Neural cell (in vitro differentiated cells): ENCODE measurements around the gene ARHGEF19.

Experiments
- EP300 ChIP-seq: fragments of 450-650 bp; conservative IDR thresholded peaks from 2 replicates; pipeline ENCODE4 v1.6.1; 2014; ENCODE audit warnings: antibody characterized with exemption, mild to moderate bottlenecking, moderate library complexity; ENCODE audit not compliant: poor library complexity, severe bottlenecking
- EZH2 ChIP-seq: fragments of 200-600, 300-800 bp; shearing (Covaris generic), sonication (generic); IDR thresholded peaks from 2 replicates; pipeline ENCODE4 v1.6.1; 2014; ENCODE audit warnings: antibody characterized with exemption, low read length, borderline replicate concordance, mild to moderate bottlenecking; ENCODE audit not compliant: insufficient read depth, poor library complexity, severe bottlenecking
- POLR2AphosphoS5 ChIP-seq: IDR thresholded peaks from 2 replicates; pipeline ENCODE4 v1.6.1; 2012
- RAD21 ChIP-seq: fragments of 450-650 bp; conservative IDR thresholded peaks from 2 replicates; pipeline ENCODE4 v1.6.1; 2014; ENCODE audit warnings: antibody characterized with exemption, mild to moderate bottlenecking, moderate library complexity
- SMC3 ChIP-seq: fragments of 450-650 bp; conservative IDR thresholded peaks from 2 replicates; pipeline ENCODE4 v1.6.1; 2014; ENCODE audit warnings: antibody characterized with exemption, mild to moderate bottlenecking, moderate library complexity; ENCODE audit not compliant: poor library complexity
- TAF1 ChIP-seq: IDR thresholded peaks from 2 replicates; pipeline ENCODE4 v1.6.1; 2012; ENCODE audit warnings: low read depth
- TF ChIP-seq, protein P1 (sequence below): fragments of 450-650 bp; IDR thresholded peaks from 2 replicates; pipeline ENCODE4 v1.5.1; 2014; ENCODE audit warnings: antibody characterized with exemption, mild to moderate bottlenecking, moderate library complexity; ENCODE audit not compliant: poor library complexity, severe bottlenecking
- TF ChIP-seq, protein P2 (sequence below): IDR thresholded peaks from 2 replicates; pipeline ENCODE4 v1.6.1; 2012; ENCODE audit warnings: borderline replicate concordance

GRCh38 chr1:16180291-16180824 lies 32.1 kb downstream of the ARHGEF19 start:
- TF ChIP-seq EZH2 (no peak), POLR2AphosphoS5 (no peak), EP300 (no peak), SMC3 (no peak), TAF1 (no peak), RAD21 (no peak)
- TF ChIP-seq, protein P1, sequence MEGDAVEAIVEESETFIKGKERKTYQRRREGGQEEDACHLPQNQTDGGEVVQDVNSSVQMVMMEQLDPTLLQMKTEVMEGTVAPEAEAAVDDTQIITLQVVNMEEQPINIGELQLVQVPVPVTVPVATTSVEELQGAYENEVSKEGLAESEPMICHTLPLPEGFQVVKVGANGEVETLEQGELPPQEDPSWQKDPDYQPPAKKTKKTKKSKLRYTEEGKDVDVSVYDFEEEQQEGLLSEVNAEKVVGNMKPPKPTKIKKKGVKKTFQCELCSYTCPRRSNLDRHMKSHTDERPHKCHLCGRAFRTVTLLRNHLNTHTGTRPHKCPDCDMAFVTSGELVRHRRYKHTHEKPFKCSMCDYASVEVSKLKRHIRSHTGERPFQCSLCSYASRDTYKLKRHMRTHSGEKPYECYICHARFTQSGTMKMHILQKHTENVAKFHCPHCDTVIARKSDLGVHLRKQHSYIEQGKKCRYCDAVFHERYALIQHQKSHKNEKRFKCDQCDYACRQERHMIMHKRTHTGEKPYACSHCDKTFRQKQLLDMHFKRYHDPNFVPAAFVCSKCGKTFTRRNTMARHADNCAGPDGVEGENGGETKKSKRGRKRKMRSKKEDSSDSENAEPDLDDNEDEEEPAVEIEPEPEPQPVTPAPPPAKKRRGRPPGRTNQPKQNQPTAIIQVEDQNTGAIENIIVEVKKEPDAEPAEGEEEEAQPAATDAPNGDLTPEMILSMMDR, result no peak
- TF ChIP-seq, protein P2, sequence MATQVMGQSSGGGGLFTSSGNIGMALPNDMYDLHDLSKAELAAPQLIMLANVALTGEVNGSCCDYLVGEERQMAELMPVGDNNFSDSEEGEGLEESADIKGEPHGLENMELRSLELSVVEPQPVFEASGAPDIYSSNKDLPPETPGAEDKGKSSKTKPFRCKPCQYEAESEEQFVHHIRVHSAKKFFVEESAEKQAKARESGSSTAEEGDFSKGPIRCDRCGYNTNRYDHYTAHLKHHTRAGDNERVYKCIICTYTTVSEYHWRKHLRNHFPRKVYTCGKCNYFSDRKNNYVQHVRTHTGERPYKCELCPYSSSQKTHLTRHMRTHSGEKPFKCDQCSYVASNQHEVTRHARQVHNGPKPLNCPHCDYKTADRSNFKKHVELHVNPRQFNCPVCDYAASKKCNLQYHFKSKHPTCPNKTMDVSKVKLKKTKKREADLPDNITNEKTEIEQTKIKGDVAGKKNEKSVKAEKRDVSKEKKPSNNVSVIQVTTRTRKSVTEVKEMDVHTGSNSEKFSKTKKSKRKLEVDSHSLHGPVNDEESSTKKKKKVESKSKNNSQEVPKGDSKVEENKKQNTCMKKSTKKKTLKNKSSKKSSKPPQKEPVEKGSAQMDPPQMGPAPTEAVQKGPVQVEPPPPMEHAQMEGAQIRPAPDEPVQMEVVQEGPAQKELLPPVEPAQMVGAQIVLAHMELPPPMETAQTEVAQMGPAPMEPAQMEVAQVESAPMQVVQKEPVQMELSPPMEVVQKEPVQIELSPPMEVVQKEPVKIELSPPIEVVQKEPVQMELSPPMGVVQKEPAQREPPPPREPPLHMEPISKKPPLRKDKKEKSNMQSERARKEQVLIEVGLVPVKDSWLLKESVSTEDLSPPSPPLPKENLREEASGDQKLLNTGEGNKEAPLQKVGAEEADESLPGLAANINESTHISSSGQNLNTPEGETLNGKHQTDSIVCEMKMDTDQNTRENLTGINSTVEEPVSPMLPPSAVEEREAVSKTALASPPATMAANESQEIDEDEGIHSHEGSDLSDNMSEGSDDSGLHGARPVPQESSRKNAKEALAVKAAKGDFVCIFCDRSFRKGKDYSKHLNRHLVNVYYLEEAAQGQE, result no peak
